ENCODE data around the gene CNTNAP2.

Gene CNTNAP2

GRCh38 chr7:148035950-148036349, 1919.3 kb downstream of the CNTNAP2 start:
- no peak for TF ChIP-seq CTCF (IDR thresholded peaks at IDR 0.05; ENCODE audit: extremely low read depth, missing control alignments)
- no peak for DNase-seq (ENCODE audit: low spot score)

- DNase-seq (ENCODE audit: low spot score): no peak
- no peak for TF ChIP-seq CTCF (IDR thresholded peaks at IDR 0.05; ENCODE audit: extremely low read depth, missing control alignments)
Measured at GRCh38 chr7:148037044-148037443, 1920.4 kb downstream of the CNTNAP2 start.

GRCh38 chr7:148041156-148041555, 1924.6 kb downstream of the CNTNAP2 start:
- DNase-seq (ENCODE audit: low spot score): no peak
- no peak for TF ChIP-seq CTCF (IDR thresholded peaks at IDR 0.05; ENCODE audit: extremely low read depth, missing control alignments)

GRCh38 chr7:148042935-148043631, 1926.5 kb downstream of the CNTNAP2 start:
- TF ChIP-seq CTCF (IDR thresholded peaks at IDR 0.05; ENCODE audit: extremely low read depth, missing control alignments): no peak
- no peak for DNase-seq (ENCODE audit: low spot score)

- DNase-seq (ENCODE audit: low spot score): no peak
- no peak for TF ChIP-seq CTCF (IDR thresholded peaks at IDR 0.05; ENCODE audit: extremely low read depth, missing control alignments)
Measured at GRCh38 chr7:148044173-148044572, 1927.6 kb downstream of the CNTNAP2 start.

GRCh38 chr7:148045521-148045920, 1928.9 kb downstream of the CNTNAP2 start:
- DNase-seq (ENCODE audit: low spot score): no peak
- no peak for TF ChIP-seq CTCF (IDR thresholded peaks at IDR 0.05; ENCODE audit: extremely low read depth, missing control alignments)

GRCh38 chr7:148049068-148049467, 1932.5 kb downstream of the CNTNAP2 start:
- no peak for DNase-seq (ENCODE audit: low spot score)
- no peak for TF ChIP-seq CTCF (IDR thresholded peaks at IDR 0.05; ENCODE audit: extremely low read depth, missing control alignments)
